GM21528 (cell line): ENCODE measurements around the gene ULK3.

Source experiments
- ATAC-seq: cut with Tn5 transposase; IDR thresholded peaks from one replicate; pipeline ENCODE4 v1.9.1; 2021; ENCODE audit warnings: mild to moderate bottlenecking, moderate library complexity; ENCODE audit not compliant: unreplicated experiment, low FRiP score

The ULK3 gene

DNA sequence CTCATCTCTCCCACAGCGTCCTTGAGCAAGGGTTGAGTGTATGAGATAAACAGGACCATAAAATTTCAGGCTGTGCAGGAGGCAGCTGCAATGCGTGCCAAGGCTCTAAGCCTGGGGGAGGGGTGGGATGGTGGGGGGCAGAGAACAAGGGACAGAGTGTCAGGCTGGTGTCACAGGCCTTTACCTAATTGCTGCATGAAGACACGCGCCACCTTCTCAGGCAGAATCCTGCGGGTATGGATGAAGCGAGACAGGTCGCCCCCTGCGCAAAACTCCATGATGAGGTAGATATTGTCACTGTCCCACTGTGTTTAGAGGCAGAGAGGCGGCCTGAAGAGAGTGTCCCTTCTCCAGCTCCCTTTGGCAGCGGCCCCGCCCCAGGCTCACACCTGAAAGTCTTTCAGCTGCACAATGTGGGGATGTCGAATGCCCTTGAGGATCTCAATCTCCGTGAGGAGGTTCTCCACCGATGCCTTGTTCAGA is 1.0 kb downstream of the ULK3 start:
- no peak for ATAC-seq

DNA sequence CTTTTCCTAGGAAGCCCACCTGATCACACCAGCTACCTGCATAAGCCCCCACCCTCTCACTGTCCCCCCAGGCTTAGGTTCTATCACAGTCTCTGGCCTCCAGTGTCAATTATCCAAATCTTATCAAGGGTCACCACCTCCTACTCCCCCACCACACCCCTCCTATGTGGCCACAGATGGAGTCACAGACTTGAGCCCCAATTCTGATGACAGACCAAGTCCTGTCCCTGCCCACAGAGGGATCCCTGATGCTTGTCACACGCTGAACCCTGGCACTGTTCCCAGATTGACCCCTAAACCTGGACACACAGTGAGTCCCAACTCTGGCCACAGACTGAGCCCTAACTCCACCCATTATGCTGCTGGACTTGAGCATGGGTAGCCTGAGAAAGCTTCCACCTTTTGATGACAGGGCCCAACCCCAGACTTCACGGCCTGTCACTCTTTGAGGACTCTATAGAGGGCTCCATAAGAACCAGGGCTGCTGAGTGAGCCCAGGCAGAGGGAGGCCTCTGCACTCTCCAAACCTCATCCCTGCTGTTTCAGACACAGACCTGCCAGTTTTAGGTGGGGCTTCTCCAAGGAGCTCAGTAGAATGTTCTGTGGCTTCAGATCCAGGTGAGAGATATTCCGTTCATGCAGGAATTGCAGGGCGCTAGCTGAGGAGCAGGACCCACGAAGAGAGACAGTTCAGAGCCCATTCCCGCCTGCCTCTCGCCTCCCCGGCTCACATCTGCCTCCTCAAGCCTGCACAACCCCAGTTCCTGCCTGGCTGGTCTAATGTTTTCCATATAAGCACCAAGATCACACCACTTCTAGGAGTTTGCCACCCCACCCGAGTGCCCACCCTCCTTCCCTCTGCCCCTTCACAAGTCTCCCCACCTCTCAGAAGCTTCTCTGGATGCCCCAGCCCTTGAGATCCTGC is 1.8 kb downstream of the ULK3 start:
- no peak for ATAC-seq

DNA sequence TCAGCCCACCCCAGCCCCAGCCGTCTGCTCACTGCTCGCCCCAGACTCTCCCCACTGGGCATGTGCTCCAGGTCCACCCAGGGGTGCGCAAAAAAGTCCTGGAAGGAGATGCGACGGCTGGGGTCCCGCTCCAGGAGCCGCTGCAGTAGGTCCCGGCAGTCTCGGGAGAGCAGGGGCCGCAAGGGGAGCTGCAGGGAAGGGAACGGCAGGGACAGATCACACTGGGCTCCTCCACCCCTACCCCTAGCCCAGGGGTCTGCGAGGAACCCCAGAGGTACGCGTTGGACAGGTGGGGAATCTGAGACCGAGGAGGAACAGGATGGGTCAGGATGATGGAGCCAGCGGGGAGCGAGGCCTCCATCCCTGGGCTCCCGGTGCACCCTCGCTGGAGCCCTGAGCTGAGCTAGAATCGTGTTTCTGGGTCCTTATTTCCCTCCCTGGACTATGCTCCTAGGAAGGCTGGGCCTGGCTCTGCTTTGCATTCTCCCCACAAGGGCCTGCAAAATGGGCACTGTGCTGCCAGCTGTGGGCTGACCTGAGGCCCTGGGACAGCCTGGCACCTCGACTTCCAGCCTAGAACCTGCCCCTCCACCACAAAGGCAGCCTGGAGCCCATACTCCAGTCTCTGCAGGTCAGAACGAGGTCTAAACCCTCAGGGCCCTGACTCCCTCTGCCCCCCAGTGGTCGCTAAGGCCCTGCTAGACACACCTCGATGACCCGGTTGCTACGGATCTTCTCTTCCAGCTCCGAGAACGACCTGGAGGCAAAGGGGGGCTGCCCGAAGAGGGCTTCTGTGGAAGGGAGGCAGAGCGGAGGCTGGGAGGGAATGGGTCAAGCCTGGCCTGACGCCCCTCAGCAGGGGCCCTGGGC is 3.2 kb downstream of the ULK3 start:
- no peak for ATAC-seq

DNA sequence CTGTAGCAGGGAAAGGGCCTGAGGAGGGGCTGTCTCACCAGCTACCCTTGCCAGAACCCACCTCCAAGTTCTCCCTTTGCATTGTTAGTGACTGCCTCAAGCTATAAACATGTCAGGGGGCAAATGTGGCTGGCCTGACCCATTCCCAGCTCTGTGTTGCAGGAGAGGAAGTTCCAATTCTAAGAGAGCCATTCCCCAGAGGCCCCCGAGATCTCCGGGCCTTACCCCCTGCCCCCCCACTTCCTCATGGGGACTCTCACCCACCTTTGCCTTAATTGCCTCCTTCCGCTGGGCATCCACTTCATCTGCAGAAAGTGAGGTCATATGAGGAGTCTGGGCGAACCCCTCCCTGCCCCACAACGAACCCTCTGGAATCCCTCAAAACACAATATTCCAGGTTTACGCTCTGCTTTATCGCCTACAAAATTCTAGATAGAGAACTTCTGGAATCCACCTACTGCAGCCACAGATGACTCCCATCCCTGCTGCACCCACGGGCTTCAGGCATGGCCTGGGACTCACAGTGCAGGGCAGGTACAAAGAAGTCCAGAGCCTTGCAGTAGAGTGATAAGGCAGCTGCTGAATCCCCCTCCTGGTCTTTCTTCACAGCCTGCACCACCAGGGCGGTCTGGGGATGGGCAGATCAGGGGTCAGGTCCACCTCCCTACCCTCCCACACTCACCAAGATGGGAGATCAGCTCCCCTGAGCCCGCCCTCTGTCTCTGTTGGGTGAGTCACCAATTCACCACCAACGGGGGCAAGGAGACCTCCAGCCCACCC is 4.0 kb downstream of the ULK3 start:
- no peak for ATAC-seq

DNA sequence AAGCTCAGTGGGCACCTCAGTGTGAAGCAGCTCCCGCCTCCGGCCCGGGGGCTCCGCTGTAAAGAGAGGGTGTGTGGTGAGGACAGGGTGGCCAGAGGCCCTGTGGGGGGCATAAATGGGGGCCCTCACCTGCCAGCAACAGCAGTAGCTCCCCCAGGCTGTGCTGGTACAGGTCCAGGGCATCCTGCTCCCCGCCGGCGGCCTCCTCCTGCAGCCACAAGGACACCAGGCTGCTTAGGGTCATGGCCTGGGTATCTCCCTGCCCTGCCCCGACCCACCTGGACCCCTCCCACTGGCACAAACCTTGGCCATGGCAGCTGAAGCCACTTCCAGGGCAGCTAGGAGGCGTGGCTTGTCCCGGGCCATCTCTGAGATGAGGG is 4.8 kb downstream of the ULK3 start:
- ATAC-seq: no peak

DNA sequence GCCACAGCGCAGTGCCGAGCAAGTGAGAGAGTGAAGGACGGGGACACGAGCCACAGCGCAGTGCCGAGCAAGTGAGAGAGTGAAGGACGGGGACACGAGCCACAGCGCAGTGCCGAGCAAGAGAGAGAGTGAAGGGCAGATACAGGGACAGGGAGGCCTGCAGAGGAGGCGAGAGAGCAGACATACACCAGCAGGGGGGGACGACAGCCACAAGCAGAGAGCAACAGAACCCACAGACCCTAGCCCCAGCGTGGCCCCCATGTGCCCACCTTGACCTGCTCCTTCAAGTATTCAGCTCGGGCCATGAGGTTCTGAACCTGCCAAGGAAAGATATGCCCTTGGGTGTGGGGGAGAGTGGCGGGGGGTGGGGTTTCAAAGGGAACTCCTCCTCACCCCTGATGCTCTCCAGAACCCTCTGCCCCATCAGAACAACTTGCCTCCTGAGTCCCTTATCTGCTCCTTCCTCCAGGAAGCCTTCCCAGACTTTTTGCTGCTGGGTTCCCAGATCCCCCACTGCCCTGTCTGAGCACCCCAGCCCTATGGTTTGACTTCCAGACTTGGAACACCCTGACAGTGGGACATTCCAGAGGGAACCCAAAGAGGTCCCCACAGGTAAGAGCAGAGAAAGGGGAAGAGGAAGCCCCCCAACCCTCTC is 5.3 kb downstream of the ULK3 start:
- no peak for ATAC-seq

DNA sequence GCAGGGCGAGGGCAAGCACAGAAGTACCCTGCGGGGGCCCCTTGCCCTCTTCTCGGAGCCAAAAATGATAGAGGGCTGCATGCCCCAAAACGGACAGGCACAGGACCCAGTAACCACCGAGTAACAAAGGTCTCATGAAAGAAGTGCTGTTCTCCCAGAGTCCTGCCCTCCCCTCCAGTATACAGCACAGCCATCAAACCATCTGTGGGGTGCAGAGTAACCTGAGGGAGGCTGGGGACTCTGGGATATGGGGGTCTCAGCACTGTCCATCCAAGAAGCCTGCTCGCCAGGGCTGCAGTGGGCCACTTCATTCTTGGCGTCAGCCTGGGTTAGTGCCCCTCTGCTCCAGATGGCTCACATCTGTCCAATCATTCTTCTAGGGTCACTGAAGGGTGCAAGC is 6.1 kb downstream of the ULK3 start:
- ATAC-seq: no peak

DNA sequence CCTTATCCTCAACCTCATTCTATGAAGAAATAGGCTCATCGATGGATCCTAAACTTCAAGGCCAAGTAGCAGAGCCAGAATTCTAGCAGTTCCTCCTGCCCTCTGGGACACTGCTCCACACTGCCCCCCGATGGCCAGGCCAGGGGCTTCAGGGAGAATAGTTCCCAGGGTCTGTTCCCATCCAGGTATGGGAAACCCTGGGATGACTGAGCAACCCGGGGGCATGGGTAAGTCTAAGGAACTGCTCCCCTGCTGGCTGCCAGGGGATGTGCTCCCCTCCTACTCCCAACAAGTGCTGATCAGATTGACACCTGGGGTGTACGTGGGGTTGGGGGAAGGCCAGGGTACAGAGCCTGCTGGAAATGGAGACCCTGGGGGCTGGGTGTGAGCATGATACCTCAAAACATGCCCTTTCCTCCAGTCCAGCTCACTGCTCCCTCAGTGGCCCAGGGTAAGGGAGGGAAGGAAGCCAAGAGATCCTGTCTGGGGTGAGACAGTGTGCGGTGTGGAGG is 7.6 kb downstream of the ULK3 start:
- ATAC-seq: no peak

DNA sequence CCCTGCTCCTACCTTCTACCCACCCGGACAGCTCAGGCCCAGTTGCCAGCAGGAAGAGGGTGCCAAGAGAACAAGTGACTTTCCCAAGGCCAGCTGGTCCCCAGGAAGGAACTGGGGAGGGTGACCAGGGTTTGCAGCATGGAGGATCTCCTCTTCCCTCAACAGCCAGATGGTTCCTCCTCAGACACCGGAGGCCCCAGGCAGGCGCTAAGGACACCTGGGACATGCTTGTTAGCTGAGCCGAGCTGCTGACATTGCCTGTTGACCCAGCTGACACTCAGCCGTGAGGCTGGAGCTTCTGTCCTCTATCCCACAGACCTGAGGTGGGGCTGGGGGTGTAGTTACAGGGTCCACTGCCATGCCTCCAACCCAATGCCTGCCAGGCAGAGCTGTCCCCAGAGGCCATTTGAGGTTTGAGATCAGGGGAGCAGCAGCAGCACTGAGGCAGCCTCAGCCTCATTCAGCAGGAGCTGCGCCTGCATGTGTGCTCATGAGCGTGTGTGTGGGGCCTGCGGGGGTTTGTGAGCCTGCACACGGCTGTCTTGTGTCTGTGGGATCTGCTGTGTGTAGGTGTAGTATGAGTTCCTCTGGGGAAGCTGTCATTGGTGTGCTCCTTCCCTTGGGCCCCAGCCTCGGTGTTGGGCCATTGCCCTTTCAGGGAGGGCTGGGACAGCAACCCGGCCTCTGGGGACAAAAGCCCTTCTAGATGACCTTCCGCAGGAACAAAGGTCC is 9.4 kb downstream of the ULK3 start:
- ATAC-seq: no peak

DNA sequence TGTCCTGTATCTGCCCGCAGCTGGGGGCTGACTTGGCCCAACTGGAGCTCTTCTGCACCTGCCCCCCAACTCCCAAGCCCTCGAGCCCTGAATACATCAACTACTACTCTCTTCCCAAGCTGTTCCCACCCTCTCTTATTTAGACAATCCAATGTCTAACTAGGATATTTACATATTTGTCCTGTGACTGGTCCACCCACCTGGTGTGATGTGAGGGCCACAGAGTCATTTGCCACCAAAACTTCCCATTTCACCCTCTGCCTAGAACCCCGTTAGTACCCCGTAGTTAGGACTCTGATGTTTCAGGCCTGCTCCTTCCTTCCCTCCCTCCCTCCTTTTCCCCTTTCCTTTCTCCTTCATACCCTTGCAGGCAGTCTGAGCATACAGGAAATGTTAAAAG is 10.1 kb downstream of the ULK3 start:
- no peak for ATAC-seq

DNA sequence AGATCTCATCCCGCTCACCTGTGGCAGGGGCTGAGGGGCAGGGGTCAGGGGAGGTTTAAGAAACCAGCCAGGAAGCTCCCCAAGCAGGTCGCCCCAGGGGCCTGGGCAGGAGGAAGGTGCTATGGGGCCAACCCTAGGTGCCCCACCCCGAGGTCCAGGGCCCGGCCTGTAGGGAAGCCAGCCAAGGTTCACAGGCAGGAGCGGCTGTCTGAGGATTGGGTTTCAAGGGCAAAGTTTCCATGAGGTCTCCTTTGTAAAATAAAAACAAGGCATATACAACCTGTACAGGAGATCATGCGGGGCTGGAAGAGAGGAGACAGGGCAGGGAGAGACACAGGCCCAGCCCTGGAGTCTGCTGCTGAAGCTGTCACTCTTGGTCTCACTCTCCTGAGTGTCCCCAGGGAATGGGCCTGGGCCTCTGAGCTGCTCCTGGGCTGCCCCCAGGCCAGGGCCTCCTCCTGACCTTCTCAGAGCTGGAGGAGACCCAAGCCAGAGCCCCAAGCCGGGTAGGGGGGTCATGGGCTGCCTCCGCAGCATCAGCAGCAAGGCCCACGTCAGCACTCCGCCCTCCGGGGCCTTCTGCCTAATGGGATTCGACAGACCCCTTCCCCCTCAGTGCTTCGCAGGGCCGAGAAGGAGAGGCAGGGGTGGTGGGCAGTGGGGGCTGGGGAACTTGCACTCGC is 11.0 kb downstream of the ULK3 start:
- ATAC-seq: no peak

DNA sequence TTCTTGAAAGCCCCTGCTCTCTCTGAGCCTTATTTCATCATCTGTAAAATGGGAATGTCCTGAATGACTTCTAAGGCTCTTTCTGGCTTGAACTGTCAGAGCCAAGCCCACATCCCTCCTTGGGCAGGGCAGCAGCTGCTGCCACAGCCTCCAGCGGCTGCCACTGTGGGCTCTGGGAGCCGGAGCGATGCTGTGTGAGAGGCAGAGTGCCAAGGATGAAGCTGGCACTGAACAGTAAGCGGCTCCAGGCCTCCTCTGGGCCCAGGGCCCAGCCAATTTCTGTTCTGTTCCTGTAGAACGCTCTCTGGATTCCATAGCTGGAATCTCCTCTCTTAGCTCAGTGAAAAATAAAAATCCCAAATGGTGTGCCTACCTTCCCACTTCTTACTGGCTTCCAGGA is 12.1 kb downstream of the ULK3 start:
- ATAC-seq: no peak

DNA sequence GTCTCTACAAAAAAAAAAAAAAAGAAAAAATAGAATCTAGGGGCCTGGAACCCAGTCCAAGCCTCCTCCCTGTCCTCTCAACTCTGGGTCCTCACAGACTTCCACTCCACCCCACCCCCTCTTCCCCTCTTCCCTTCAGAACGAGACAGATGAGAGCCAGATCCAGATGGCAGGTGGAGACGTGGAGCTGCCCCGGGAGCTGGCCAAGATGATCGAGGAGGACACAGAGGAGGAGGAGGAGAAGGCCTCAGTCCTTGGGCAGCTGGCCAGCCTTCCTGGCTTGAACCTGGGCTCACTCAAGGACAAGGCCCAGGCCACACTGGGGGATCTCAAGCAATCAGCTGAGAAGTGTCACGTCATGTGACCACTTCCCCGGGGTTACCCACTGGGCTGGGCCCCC is 13.0 kb downstream of the ULK3 start:
- no peak for ATAC-seq

DNA sequence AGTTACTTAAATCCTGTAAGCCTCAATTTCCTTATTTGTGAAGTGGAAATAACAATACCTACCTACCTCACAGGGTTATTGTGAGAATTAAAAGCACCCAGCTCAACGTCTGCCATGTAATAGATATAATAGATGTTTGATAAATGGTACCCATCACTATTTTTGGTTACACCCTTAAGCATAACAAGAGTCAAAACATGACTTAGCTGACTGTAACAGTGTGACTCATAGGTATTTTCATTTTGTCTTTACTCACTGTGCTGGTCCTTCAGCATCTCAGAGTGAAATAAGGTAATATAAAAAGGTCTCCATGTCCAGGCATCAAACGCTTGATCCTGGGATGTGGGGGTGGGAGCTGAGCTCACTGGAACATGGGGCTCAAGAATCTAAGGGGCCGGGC is 13.5 kb downstream of the ULK3 start:
- ATAC-seq: no peak

DNA sequence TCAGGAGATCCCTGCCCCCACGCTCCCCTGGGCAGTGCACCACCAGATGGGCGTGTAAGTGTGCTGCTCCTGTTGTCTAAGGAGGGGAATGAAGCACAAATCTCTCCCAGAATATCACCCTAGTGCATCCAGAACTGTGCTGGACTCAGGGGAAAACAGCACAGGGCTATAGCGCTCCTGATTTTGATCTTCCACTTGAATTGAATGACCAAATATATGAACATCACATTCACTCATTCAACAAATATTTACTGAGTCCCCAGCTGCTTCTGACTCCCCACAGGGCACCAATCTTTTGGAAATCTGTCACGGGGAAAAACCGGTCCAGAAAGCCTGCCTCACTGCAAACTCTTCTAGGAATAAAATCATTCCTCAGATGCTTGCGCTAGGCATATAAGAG is 14.1 kb downstream of the ULK3 start:
- no peak for ATAC-seq

DNA sequence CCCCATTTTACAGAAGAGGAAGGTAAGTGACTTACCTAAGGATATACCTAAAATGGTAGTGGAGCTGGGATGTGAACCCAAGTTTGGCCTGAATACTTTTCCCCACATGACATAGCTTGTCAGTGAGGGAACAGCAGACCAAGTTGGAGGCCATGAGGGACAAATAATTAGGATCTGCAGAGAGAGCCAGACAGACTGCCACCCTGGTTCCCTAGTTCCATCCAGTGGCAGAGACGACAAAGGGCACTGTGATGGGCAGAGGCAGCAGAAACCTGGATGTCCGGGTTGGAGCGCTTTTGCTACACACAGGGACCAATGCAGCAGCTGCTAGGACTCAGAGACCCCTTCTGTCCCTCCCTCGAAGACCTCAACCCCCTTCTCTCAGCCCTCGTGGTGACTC is 15.3 kb downstream of the ULK3 start:
- no peak for ATAC-seq

DNA sequence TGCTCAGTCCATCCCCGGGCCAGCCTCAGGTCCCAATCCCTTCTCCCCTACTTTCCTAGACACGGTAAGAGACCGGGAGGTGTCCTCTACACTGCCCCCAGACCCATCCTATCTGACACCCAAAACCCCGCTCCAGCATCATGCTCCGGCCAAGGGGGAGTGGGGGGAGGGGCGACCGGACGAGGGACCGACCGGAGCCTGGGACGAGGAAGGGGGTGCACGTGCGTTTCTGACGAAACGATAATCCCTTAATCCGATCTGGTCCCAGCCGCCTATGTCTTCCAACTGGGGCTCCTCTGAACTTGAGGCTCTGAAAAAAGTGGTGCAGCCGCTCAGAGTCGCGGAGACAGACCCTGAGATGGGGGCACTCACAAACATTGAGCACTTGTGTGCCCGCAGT is 16.0 kb downstream of the ULK3 start:
- ATAC-seq: no peak

DNA sequence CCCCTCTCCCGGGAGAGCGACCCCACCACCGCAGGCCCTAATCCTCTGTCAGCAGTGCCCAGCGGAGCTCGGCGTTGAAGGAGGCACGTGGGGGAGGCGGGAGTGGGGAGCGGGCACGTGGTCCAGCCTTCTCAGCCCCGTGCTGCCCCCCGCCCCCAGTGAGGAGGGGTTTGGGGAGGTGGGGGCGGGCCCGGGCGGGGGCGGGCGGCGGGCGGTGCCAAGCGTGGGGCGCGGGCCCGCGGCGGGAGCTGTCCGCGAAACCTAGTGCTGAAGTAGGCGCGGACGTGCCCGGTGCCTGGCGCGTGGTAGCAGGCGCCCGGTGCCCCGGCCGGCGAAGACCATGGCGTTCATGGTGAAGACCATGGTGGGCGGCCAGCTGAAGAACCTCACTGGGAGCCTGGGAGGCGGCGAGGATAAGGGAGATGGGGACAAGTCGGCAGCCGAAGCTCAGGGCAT is 16.6 kb downstream of the ULK3 start, which contains the start of gene CPLX3:
Gene CPLX3, plus strand, starts transcription at position 264 of the 456 bp plus-strand sequence. Its CDS starts 77 bp downstream, at position 341.
- ATAC-seq: no peak

DNA sequence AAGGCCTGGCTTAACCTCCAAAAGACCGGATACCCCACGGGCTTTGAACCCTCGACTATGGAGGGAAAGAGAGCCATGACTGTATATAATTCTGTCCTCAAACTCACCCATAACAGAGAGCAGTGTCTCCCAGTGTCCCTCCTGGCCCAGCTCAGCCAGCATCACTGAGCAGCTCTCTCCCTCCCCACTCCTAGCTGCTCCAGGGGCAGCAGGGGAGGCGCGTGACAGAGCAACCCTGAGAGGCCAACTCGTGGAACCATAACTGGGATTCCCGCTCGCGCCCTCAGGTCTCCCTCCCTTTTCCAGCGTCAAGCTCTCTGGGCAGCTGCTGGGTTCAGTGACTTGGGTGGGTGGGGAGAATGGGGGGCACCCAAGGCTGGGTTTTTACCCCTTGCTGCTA is 17.1 kb downstream of the ULK3 start:
- no peak for ATAC-seq
